Common myeloid progenitor, CD34-positive (primary cell): ENCODE data around the gene KSR2.
"Not testable (repeated sequence)": the region's sequence is repeated elsewhere in the genome, so short reads cannot be mapped to it uniquely, and the experiment has no call there.

Experiments used
- CTCF ChIA-PET: fragments of 350-600 bp; sonication (Branson Sonifier 250); formaldehyde crosslinking; loops from one replicate; lab custom pipeline; 2021; ENCODE audit warnings: antibody characterized with exemption; lab: Charles Lee
- POLR2A ChIA-PET: fragments of 350-600 bp; sonication (Branson Sonifier 250); formaldehyde crosslinking; loops from one replicate; lab custom pipeline; 2021; ENCODE audit warnings: antibody characterized with exemption; lab: Charles Lee
- DNase-seq, 3 donors: peaks; one replicate each; pipeline versions ENCODE4 v3.0.0 to v3.0.0-alpha.2; 2013
- H3K27ac ChIP-seq, 2 experiments: 1 replicate in 1 of 2; 2 replicates in 1 of 2; pipeline ENCODE4 v1.7.0; 2013; ENCODE audit warnings: inconsistent platforms in 2 of 2, low read length in 2 of 2, mild to moderate bottlenecking in 2 of 2, low read depth in 1 of 2, moderate library complexity in 1 of 2; ENCODE audit not compliant: severe bottlenecking in 2 of 2, insufficient read depth in 1 of 2, poor library complexity in 1 of 2
- H3K27me3 ChIP-seq, 5 experiments: replicated peaks in 2 of 5; 1 replicate in 3 of 5; 2 replicates in 2 of 5; pipeline versions ENCODE4 v1.6.1 to v1.7.0; 2013; ENCODE audit warnings: low read length in 4 of 5, mild to moderate bottlenecking in 2 of 5, moderate library complexity in 2 of 5, inconsistent platforms in 1 of 5; ENCODE audit not compliant: insufficient read depth in 5 of 5, control insufficient read depth in 4 of 5
- H3K36me3 ChIP-seq, 4 experiments: 1 replicate in 2 of 4; 2 replicates in 2 of 4; pipeline versions ENCODE4 v1.6.1 to v1.7.0; 2013; ENCODE audit warnings: low read length in 3 of 4, control low read depth in 1 of 4, mild to moderate bottlenecking in 1 of 4; ENCODE audit not compliant: control insufficient read depth in 4 of 4, insufficient read depth in 4 of 4
- H3K4me1 ChIP-seq, 4 experiments: 1 replicate in 3 of 4; 2 replicates in 1 of 4; pipeline versions ENCODE4 v1.6.1 to v1.7.1; 2013; ENCODE audit warnings: low read length in 3 of 4, mild to moderate bottlenecking in 3 of 4, control low read depth in 1 of 4, inconsistent platforms in 1 of 4, moderate library complexity in 1 of 4; ENCODE audit not compliant: control insufficient read depth in 4 of 4, insufficient read depth in 4 of 4; ENCODE audit errors: control extremely low read depth in 1 of 4
- H3K4me3 ChIP-seq, 7 experiments: 1 replicate in 4 of 7; 2 replicates in 3 of 7; pipeline versions ENCODE4 v1.5.1 to v1.7.0; 2013; ENCODE audit warnings: mild to moderate bottlenecking in 7 of 7, low read length in 6 of 7, moderate library complexity in 6 of 7, inconsistent platforms in 2 of 7, low read depth in 2 of 7, control low read depth in 1 of 7; ENCODE audit not compliant: insufficient read depth in 4 of 7, control insufficient read depth in 1 of 7; ENCODE audit errors: extremely low read depth in 1 of 7
- H3K9me3 ChIP-seq, 5 experiments: 1 replicate in 4 of 5; 2 replicates in 1 of 5; pipeline versions ENCODE4 v1.6.1 to v1.7.1; 2013; ENCODE audit warnings: low read length in 4 of 5, mild to moderate bottlenecking in 2 of 5, inconsistent platforms in 1 of 5, low read depth in 1 of 5, moderate library complexity in 1 of 5; ENCODE audit not compliant: control insufficient read depth in 4 of 5, insufficient read depth in 2 of 5; ENCODE audit errors: control extremely low read depth in 1 of 5
- WGBS: methylation state at CpG from one replicate; pipeline ENCODE4 v1.1.5; 2013; ENCODE audit not compliant: insufficient coverage; 5-methylcytosine and 5-hydroxymethylcytosine counted together

KSR2 gene

DNA sequence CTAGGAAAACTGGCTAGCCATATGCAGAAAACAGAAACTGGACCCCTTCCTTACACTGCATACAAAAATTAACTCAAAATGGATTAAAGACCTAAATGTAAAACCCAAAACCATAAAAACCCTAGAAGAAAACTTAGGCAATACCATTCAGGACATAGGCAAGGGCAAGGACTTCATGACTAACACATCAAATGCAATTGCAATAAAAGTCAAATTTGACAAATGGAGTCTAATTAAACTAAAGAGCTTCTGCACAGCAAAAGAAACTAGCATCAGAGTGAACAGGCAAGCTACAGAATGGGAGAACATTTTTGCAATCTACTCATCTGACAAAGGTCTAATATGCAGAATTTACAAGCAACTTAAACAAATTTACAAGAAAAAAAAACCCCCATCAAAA is 222.4 kb downstream of the KSR2 start:
- H3K27ac ChIP-seq, CTCF ChIA-PET, DNase-seq, POLR2A ChIA-PET, H3K9me3 ChIP-seq, H3K27me3 ChIP-seq, H3K4me1 ChIP-seq, H3K4me3 ChIP-seq, H3K36me3 ChIP-seq: not testable (repeated sequence)

DNA sequence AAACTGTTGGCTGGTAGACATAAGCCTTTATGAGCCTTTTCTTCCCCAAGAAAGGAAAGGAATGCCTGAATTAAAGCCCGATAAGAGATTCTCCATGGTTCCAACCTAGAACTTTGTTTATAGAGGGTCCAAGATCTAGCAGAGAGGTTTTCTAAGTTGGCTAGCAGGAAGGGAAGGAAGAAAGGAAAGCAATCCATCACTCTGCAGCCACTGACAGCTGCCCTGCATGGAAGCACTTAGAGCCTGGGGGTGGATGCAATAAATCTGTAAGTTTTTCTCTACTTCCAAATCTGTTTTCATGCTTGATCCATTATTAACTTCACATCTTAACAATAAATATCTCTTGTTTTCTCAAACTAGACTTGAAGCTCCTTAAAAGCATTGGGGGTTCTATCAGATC is 224.4 kb downstream of the KSR2 start:
- CTCF ChIA-PET, result no interaction called here
- H3K27ac ChIP-seq, result no peak overlapping the region
- WGBS, result 20% methylated on average over 1 of the region's 1 CpG

DNA sequence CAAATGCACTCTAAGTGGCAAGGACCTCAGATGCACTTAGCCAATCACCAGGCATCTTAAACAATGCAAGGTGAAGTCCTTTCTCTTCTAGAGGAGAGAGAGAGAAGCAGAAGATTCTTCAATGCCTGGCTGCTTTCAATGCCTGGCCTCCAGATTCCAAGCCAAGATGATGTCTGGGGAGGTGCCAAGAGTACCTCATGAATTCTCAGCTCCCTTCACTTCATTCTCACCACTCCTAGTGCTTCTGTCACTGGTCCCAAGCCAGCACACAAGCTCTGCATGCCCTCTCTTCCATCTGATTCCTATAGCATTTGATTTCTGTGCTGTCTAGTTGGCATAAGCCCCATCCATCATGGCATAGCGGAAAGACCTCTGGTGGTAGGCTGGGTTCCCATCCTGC is 225.0 kb downstream of the KSR2 start:
- no peak overlapping the region for H3K4me3 ChIP-seq
- H3K27me3 ChIP-seq, result no peaks in the 10 kb centered on the region
- no peaks in the 10 kb centered on the region for H3K36me3 ChIP-seq
- no peaks in the 10 kb centered on the region for H3K9me3 ChIP-seq
- DNase-seq, result no peak
- CTCF ChIA-PET, result no interaction called here
- no peaks in the 10 kb centered on the region for H3K4me1 ChIP-seq
- WGBS, result 100% methylated on average over 1 of the region's 1 CpG
- H3K27ac ChIP-seq, result no peak overlapping the region
- POLR2A ChIA-PET, result no interaction called here

More for the DNA sequence above, 224.4 kb downstream of the KSR2 start:
- H3K9me3 ChIP-seq, result no peaks in the 10 kb centered on the region
- no peak overlapping the region for H3K4me3 ChIP-seq
- POLR2A ChIA-PET, result no interaction called here
- no peaks in the 10 kb centered on the region for H3K36me3 ChIP-seq
- no peaks in the 10 kb centered on the region for H3K27me3 ChIP-seq
- no peak for DNase-seq
- no peaks in the 10 kb centered on the region for H3K4me1 ChIP-seq

DNA sequence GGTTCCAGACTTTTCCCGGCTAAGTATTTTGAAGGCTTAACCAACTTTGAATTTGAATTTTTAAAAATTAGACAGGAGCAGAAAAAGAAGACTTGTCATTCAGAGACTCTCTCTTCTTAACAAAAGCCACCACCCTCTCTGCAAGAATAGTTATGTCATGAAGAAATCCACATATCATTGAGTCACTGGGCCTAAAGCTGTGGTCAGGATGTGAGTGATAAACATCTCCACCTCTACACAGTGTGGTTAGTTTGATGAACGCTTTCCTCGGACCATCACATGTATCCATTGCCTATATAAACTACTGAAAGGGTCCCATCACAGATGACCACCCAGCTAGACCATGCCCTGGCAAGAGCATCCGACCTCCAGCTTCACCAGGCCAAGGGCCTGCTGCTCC is 226.1 kb downstream of the KSR2 start:
- H3K4me1 ChIP-seq, result no peaks in the 10 kb centered on the region
- 80% methylated on average over 4 of the region's 4 CpGs for WGBS
- H3K27ac ChIP-seq, result no peak overlapping the region
- CTCF ChIA-PET, result no interaction called here
- H3K27me3 ChIP-seq, result no peaks in the 10 kb centered on the region
- no peak overlapping the region for H3K4me3 ChIP-seq
- H3K36me3 ChIP-seq, result no peaks in the 10 kb centered on the region
- POLR2A ChIA-PET, result no interaction called here
- DNase-seq, result no peak
- no peaks in the 10 kb centered on the region for H3K9me3 ChIP-seq

DNA sequence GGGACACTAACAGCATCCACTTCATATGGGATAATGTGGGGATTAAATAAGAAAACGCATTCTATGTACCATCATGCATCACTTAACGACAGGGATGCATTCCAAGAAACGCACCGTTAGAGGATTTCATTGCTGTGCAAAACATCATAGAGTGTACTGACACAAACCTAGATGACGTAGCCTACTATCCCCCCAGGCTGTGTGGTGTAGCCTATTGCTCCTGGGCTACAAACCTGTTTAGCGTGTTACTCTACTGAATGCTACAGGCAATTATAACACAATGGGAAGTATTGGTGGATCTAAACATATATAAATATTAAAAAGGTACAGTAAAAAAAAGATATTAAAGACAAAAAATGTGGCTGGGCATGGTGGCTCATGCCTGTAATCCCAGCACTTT is 230.6 kb downstream of the KSR2 start:
- Histone ChIP-seq H3K4me1 (no peaks in the 10 kb centered on the region), H3K36me3 (no peaks in the 10 kb centered on the region), H3K4me3 (no peak overlapping the region), H3K9me3 (no peaks in the 10 kb centered on the region), H3K27me3 (no peaks in the 10 kb centered on the region), H3K27ac (no peak overlapping the region)
- 94% methylated on average over 5 of the region's 6 CpGs for WGBS
- POLR2A ChIA-PET, result no interaction called here
- CTCF ChIA-PET, result no interaction called here
- DNase-seq, result no peak

DNA sequence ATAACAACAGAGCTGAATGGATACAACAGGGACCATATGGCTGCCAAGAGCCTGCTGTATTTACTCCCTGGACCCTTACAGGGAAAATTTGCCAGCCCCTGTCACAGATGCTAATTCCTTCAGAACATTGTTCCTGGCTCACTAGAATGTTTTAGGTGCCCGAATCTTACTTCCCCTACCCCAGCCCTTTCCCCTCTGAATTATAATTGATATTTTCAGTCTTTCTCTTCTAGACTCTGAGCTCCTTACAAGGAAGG is 235.3 kb downstream of the KSR2 start:
- Histone ChIP-seq H3K27me3 (no peaks in the 10 kb centered on the region), H3K4me3 (no peak overlapping the region), H3K9me3 (no peaks in the 10 kb centered on the region), H3K27ac (no peak overlapping the region), H3K4me1 (no peaks in the 10 kb centered on the region), H3K36me3 (no peaks in the 10 kb centered on the region)
- 100% methylated on average over 1 of the region's 1 CpG for WGBS
- ChIA-PET POLR2A (no interaction called here), CTCF (no interaction called here)
- DNase-seq, result no peak

DNA sequence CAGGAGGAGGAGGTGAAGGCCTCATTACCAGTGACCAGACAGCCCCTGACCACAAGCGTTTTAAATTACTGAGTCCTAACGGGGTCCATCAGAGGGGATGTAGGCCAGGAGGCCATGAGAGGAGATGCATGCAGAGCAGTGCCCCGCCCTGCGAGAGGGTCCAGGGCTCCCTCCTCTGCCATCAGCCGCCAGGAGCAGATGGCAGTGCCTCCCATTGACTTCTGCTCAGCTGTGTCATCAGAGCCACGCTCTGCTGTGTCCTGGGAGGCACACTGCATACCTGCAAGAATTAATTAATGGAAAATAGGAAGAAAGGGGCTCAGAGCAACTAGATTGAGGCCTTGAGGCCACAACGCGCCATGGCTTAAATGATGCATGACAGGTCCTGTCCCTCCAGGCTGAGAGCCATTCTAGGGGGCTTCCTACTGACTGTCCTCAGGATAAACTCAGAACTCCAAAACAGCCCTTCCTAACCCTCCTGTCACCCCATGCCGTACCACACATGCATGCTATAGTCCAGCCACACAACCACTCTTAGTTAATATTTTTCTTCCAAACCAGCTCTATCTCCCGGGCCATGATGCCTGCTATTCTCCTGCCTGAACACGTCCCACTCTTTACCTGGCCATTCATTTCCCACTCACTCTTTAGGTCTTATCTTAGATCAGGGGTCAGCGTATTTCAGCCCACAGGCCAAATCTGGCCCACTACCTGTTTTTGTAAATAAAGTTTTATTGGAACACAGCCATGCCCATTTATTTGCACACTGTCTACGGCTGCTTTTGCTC is 235.8 kb downstream of the KSR2 start:
- no peak overlapping the region for H3K27ac ChIP-seq
- WGBS, result 88% methylated on average over 10 of the region's 13 CpGs
- CTCF ChIA-PET, result no interaction called here

More for the DNA sequence above, 235.8 kb downstream of the KSR2 start:
- POLR2A ChIA-PET, result interaction anchor here (0.5 kb wide), 1 partner anchor 8 kb away, joined by 6 read pairs; no protein-coding TSS in a partner anchor
- Histone ChIP-seq H3K36me3 (no peaks in the 10 kb centered on the region), H3K4me3 (no peak overlapping the region), H3K9me3 (no peaks in the 10 kb centered on the region), H3K4me1 (no peaks in the 10 kb centered on the region), H3K27me3 (no peaks in the 10 kb centered on the region)
- no peak for DNase-seq
